ENCODE measurements around the gene SHISAL2A.
"Not testable (repeated sequence)": the region's sequence is repeated elsewhere in the genome, so short reads cannot be mapped to it uniquely, and the experiment has no call there.

SHISAL2A gene

GRCh38 chr1:52691821-52692220 lies 58.9 kb downstream of the SHISAL2A start:
- DNase-seq: no peak

GRCh38 chr1:52692697-52693096 lies 59.7 kb downstream of the SHISAL2A start:
- DNase-seq: no peak

- not testable (repeated sequence) for DNase-seq
Measured at GRCh38 chr1:52693351-52693750, 60.4 kb downstream of the SHISAL2A start.

- DNase-seq: no peak
Measured at GRCh38 chr1:52693843-52694242, 60.9 kb downstream of the SHISAL2A start.

GRCh38 chr1:52695627-52696026 lies 62.7 kb downstream of the SHISAL2A start:
- no peak for DNase-seq

- DNase-seq: peak; percentile 89
Measured at GRCh38 chr1:52697795-52698674, 65.1 kb downstream of the SHISAL2A start, which contains the start of gene COA7. COA7 (minus strand) TSS chr1:52698347; CDS start chr1:52698326, 21 bp downstream.

- DNase-seq: peak; percentile 93
Measured at GRCh38 chr1:52702886-52703787, 70.2 kb downstream of the SHISAL2A start.

- no peak for DNase-seq
Measured at GRCh38 chr1:52706136-52706670, 73.2 kb downstream of the SHISAL2A start.
